BE2C (cell line): ENCODE measurements around the gene SLC28A1.

Source experiments
- DNase-seq: peaks from one replicate; pipeline ENCODE4 v3.0.0-alpha.2; 2020
- H3K27me3 ChIP-seq: fragments of 250-450 bp; sonication (Bioruptor Pico); 2 replicates; pipeline ENCODE4 v1.5.1; 2020; ENCODE audit warnings: mild to moderate bottlenecking
- H3K36me3 ChIP-seq: fragments of 250-450 bp; sonication (Bioruptor Pico); 2 replicates; pipeline ENCODE4 v1.5.1; 2020; ENCODE audit warnings: mild to moderate bottlenecking
- H3K4me1 ChIP-seq: fragments of 250-450 bp; sonication (Bioruptor Pico); 2 replicates; pipeline ENCODE4 v1.5.1; 2020
- H3K4me3 ChIP-seq: 2 replicates; pipeline ENCODE4 v1.5.1; 2011; ENCODE audit warnings: low read depth, low read length
- H3K9me3 ChIP-seq: fragments of 250-450 bp; sonication (Bioruptor Pico); 2 replicates; pipeline ENCODE4 v1.5.1; 2020
- CTCF ChIP-seq: IDR thresholded peaks from 2 replicates; pipeline ENCODE4 v1.5.1; 2012; ENCODE audit warnings: mild to moderate bottlenecking, low read depth, low read length

SLC28A1 gene

GRCh38 chr15:84890670-84891162 lies 6.3 kb downstream of the SLC28A1 start:
- no peak for DNase-seq

GRCh38 chr15:84891339-84891738 lies 6.9 kb downstream of the SLC28A1 start:
- no peaks in the 10 kb centered on the region for H3K4me1 ChIP-seq
- no peak overlapping the region for H3K4me3 ChIP-seq
- no peaks in the 10 kb centered on the region for H3K36me3 ChIP-seq
- no peak for TF ChIP-seq CTCF
- no peaks in the 10 kb centered on the region for H3K9me3 ChIP-seq
- no peaks in the 10 kb centered on the region for H3K27me3 ChIP-seq
- no peak for DNase-seq

More at GRCh38 chr15:84890670-84891162, 6.3 kb downstream of the SLC28A1 start:
- Histone ChIP-seq H3K4me1 (no peaks in the 10 kb centered on the region), H3K9me3 (no peaks in the 10 kb centered on the region), H3K4me3 (no peak overlapping the region), H3K27me3 (no peaks in the 10 kb centered on the region), H3K36me3 (no peaks in the 10 kb centered on the region)
- TF ChIP-seq CTCF: no peak

- no peak for DNase-seq
- Histone ChIP-seq H3K9me3 (no peaks in the 10 kb centered on the region), H3K36me3 (no peaks in the 10 kb centered on the region)
Measured at GRCh38 chr15:84892786-84893307, 8.4 kb downstream of the SLC28A1 start.

GRCh38 chr15:84893607-84894006 lies 9.1 kb downstream of the SLC28A1 start:
- H3K36me3 ChIP-seq: no peaks in the 10 kb centered on the region
- no peaks in the 10 kb centered on the region for H3K9me3 ChIP-seq
- H3K4me1 ChIP-seq: no peaks in the 10 kb centered on the region
- TF ChIP-seq CTCF: no peak
- no peak for DNase-seq
- no peak overlapping the region for H3K4me3 ChIP-seq
- H3K27me3 ChIP-seq: no peaks in the 10 kb centered on the region

More at GRCh38 chr15:84892786-84893307, 8.4 kb downstream of the SLC28A1 start:
- Histone ChIP-seq H3K27me3 (no peaks in the 10 kb centered on the region), H3K4me1 (no peaks in the 10 kb centered on the region), H3K4me3 (no peak overlapping the region)
- TF ChIP-seq CTCF: no peak

- Histone ChIP-seq H3K4me3 (no peak overlapping the region), H3K4me1 (no peaks in the 10 kb centered on the region), H3K36me3 (no peaks in the 10 kb centered on the region), H3K27me3 (no peaks in the 10 kb centered on the region), H3K9me3 (no peaks in the 10 kb centered on the region)
- no peak for TF ChIP-seq CTCF
- DNase-seq: no peak
Measured at GRCh38 chr15:84894736-84895425, 10.4 kb downstream of the SLC28A1 start.

GRCh38 chr15:84898761-84899160 lies 14.3 kb downstream of the SLC28A1 start:
- Histone ChIP-seq H3K36me3 (no peaks in the 10 kb centered on the region), H3K27me3 (no peaks in the 10 kb centered on the region), H3K9me3 (no peaks in the 10 kb centered on the region), H3K4me1 (no peaks in the 10 kb centered on the region), H3K4me3 (no peak overlapping the region)
- no peak for DNase-seq
- TF ChIP-seq CTCF: no peak
